NCI-H1436 treated with DMSO at 0.1 percent for 48 hours (cell line): Measurements from ENCODE around the gene CUX1.
"Not testable (repeated sequence)": the region's sequence is repeated elsewhere in the genome, so short reads cannot be mapped to it uniquely, and the experiment has no call there.

Experiments used
- DNase-seq: peaks from one replicate; lab custom pipeline; 2025; lab: John Stamatoyannopoulos, UW

The CUX1 gene

DNA sequence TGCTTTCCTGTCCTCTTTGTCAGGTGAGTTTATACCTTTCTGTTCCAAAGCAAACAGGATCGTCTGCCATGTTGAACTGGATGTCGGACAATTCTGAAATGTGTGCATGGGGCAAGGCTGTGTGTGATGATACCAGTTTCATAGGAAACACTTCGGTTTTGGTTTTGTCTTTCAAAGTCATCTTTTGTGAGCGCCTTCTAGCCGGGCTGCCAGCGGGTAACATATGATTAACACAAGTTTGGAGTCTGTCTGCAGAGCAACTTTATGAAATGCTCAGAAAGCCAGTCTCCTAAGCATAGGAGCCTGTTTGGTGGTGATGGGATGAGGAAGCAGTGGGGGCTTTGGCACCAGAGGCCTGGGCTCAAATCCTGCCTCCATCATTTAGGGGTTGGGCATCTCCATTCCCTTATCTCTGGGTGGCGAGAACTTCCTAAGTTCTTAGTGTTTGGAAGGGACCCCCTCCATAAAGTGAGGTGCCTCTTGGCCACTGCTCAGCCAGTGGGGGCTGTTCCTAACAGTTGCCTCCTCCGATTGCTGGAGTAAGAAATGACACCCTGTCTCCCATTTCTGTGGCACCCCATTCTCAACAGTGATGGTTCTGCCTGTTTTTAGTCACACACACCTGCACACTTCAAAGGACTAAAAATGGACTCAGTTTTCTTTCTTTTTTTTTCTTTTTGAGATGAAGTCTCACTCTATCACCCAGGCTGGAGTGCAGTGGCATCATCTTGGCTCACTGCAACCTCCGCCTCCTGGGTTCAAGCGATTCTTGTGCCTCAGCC, 36.8 kb downstream of the CUX1 start:
- no peak for DNase-seq

GRCh38 chr7:101856473-101857357, 39.3 kb downstream of the CUX1 start:
- no peak for DNase-seq

GRCh38 chr7:101857358-101857811, 40.0 kb downstream of the CUX1 start:
- no peak for DNase-seq

- DNase-seq, result no peak
Measured at GRCh38 chr7:101858437-101859385, 41.3 kb downstream of the CUX1 start.

DNA sequence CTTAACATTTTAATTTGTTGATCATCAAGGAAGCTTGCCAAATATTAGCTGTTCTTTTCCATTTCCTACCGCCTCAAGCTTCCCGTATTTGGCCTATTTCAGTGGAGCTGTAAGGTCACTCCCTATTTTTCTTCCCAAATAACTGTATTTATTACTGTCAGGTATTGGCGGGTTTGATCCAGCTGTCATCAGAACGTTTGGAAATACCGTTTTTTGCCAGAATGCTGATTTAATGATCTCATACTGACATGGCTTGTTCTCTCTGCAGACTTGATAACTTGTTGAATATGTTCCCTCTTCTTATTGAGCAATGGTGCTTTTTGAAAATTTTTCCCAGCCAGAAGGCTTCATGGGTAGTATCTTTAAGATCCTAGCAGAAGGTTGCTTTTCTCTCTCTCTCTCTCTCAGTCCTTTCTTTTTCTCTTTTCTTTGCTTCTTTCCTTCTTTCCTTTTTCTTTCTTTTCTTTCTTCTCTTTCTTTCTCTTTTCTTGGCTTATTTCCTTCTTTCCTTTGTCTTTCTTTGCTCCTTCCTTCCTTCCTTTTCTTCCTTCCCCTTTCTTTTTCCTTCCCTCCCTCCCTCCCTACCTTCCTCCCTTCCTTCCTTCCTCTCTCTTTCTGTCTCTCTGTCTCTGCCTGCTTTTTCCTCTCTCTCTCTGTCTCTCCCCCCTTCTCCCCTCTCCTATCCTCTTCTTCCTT, 42.1 kb downstream of the CUX1 start:
- no peak for DNase-seq

GRCh38 chr7:101860316-101861217, 43.1 kb downstream of the CUX1 start:
- DNase-seq, result no peak

- DNase-seq, result no peak
Measured at GRCh38 chr7:101861218-101861775, 43.9 kb downstream of the CUX1 start.

DNA sequence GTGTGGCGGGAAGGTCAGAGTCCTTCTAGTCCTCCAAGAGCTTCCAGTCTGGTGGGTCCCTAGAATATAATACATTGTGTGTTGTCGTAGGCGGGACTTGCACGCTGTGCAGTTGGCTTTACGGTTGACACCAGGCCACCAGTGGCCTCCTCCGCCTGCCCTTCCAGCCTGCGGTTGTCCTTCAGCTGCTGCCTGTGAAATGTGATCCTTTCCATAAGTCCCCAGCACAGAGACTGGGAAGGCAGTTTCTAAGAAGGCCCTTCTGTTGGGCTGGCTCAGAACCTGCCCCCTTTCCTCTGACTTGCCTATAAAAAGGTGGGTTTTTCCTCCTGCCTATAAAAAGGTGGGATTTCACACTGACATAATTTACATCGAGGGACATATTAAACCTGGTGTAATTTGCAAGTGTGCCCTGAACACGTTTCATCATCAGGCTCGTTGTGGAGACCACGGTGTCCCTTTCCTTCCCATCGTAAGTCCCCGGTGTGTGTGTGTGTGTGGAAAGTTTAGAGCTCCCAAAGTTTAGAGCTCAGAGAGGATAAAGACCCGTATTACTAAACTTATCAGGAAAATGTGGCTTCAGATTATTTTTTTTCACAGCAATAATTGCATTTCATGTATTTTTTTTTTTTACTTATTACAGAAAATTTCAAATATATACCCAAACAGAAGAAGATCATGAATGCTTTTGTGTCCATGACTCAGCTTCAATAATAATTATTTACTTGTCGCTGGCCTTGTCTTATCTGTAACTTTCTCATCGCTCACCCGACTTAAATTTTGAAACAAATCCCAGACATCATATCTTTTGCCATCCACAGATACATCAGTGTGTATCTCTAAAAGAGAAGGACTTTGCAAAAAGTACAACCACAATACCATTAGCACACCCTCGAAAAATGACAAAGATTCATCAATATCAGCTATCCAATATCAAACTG, 45.1 kb downstream of the CUX1 start:
- DNase-seq, result no peak

GRCh38 chr7:101863598-101863997, 46.2 kb downstream of the CUX1 start:
- no peak for DNase-seq

DNA sequence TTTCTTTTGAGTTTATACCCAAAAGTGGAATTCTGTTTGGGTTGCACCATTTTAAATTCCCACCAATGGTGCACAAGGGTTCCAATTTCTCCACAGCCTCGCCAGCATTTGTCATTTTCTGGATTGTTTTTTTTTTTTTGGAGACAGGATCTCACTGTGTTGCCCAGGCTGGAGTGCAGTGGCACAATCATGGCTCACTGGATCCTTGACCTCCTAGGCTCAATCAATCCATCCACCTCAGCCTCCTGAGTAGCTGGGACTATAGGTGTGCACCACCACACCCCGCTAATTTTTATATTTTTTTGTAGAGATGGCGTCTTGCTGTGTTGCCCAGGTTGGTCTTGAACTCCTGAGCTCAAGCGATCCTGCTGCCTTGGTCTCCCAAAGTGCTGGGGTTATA, 46.6 kb downstream of the CUX1 start:
- no peak for DNase-seq

DNA sequence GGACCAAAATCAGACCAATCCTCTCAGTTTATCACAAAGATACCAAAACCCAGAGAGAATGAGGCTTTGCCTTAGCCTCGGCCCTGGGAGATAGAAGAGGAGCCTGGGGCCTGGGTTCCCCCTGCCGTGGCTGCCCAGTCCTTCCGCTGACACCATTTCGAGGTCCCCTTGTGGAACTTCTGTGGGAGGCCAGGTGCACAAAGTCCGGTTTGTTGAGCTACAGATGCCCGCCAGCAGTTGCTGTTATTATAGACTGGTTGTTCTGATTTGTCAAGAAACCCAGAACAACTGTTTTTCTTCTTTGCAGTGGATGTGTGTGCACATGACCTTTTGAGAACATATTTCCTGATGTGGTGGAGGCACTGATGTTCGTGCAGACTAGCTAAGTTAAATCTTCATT, 47.6 kb downstream of the CUX1 start:
- DNase-seq, result no peak

GRCh38 chr7:101865455-101865854, 48.0 kb downstream of the CUX1 start:
- no peak for DNase-seq

GRCh38 chr7:101866328-101866727, 48.9 kb downstream of the CUX1 start:
- no peak for DNase-seq

DNA sequence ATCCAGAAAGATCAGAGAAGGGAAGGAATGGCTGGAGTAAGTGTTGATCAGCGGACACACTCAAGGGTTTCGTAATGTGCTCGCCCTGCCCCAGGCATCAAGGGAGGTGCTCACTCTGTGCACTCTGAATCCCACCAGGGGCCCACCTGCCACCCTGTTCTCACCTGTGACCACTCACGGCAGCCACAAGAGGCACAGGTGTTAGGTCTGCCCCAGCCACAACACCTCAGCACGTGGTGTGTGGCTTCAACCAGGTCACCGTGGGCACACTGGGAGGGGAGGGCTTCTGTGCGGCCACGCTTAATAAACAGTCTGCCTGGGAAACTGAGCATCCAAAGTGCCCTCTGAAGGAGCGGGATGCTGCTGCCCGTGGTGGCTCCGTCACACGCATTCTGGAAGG, 49.8 kb downstream of the CUX1 start:
- DNase-seq, result no peak

DNA sequence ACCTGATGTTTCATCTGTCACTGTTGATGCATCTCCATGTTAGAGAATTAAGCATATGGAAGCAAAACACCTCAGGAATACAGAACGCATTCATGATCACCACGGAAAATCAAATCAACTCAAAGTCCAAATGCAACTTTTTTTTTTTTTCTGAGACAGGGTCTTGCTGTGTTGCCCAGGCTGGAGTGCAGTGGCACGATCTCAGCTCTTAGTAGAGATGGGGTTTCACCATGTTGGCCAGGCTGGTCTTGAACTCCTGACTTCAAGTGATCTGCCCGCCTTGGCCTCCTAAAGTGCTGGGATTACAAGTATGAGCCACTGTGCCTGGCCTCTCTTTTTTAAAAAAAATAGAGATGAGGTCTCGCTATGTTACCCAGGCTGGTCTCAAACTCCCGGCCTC, 50.3 kb downstream of the CUX1 start:
- DNase-seq, result not testable (repeated sequence)

GRCh38 chr7:101868191-101868950, 50.9 kb downstream of the CUX1 start:
- DNase-seq, result no peak

- no peak for DNase-seq
Measured at GRCh38 chr7:101869026-101869900, 51.8 kb downstream of the CUX1 start.
